ENCODE data around the gene PTGER2. TPM values are rescaled to one million over a fixed set of nuclear protein-coding genes. Genes with fewer than 3 reads are reported as not detected.

The PTGER2 gene
- total RNA-seq, 1 experiment from 2014 or later = 0.57 TPM

- no peaks in the 10 kb centered on the region for H3K36me3 ChIP-seq (ENCODE audit: control insufficient read depth in 1 of 2, insufficient read depth in 2 of 2, low read length in 2 of 2)
- H3K4me1 ChIP-seq (ENCODE audit: control insufficient read depth in 1 of 2, insufficient read depth in 2 of 2, low read length in 2 of 2) = no peaks in the 10 kb centered on the region
- RAD21 ChIA-PET (ENCODE audit: low non-redundant PET in 1 of 2, low total read pairs in 2 of 2, uncharacterized antibody in 2 of 2, unreplicated experiment in 2 of 2) = no interaction called here
- H3K9me2 ChIP-seq (ENCODE audit: insufficient read depth) = no peaks in the 10 kb centered on the region
- BruUV-seq (replicated peaks) = no TSS peak
- H3K9ac ChIP-seq (ENCODE audit: low read length) = no peak overlapping the region
- TF ChIP-seq CTCF (IDR thresholded peaks at IDR 0.05 in 2 of 3, conservative IDR thresholded peaks at IDR 0.05 in 1 of 3; ENCODE audit: borderline replicate concordance in 1 of 3, insufficient read depth in 1 of 3, low read depth in 2 of 3, low read length in 2 of 3) (no peak), EZH2phosphoT487 (IDR thresholded peaks at IDR 0.05; ENCODE audit: borderline replicate concordance) (no peak), JUND (IDR thresholded peaks at IDR 0.05) (no peak), CBX3 (IDR thresholded peaks at IDR 0.05; ENCODE audit: low read depth) (no peak), POLR2A (IDR thresholded peaks at IDR 0.05; ENCODE audit: borderline replicate concordance, extremely low read depth, insufficient read depth, insufficient read length) (no peak), ATF3 (IDR thresholded peaks at IDR 0.05) (no peak), ZBTB33 (IDR thresholded peaks at IDR 0.05; ENCODE audit: extremely low read depth, insufficient replicate concordance, low read length) (no peak), MAX (IDR thresholded peaks at IDR 0.05) (no peak), REST (IDR thresholded peaks at IDR 0.05; ENCODE audit: low read depth) (no peak), ZNF274 (IDR thresholded peaks at IDR 0.05; ENCODE audit: low read depth, low read length) (no peak), POLR2AphosphoS5 (IDR thresholded peaks at IDR 0.05; ENCODE audit: low read depth, low read length) (no peak), ZFX (IDR thresholded peaks at IDR 0.05) (no peak), FOSL1 (IDR thresholded peaks at IDR 0.05; ENCODE audit: low read depth) (no peak), YY1 (IDR thresholded peaks at IDR 0.05; ENCODE audit: extremely low read depth, insufficient replicate concordance, low read depth, low read length) (no peak)
- no peak for DNase-seq (ENCODE audit: low read depth, low spot score)
- H3K27ac ChIP-seq (ENCODE audit: low read depth, low read length) = no peak overlapping the region
- no peaks in the 10 kb centered on the region for H3K27me3 ChIP-seq (ENCODE audit: insufficient read depth, low read length)
- no peaks in the 10 kb centered on the region for H3K79me2 ChIP-seq (ENCODE audit: insufficient read depth, low read length)
- POLR2A ChIA-PET = no interaction called here
- no peak overlapping the region for H2AFZ ChIP-seq (ENCODE audit: low read depth, low read length, poor library complexity, severe bottlenecking)
- H4K20me1 ChIP-seq (ENCODE audit: insufficient read depth) = no peaks in the 10 kb centered on the region
- H3K4me2 ChIP-seq (ENCODE audit: low read length) = no peak overlapping the region
- no peak for ATAC-seq
- H3K4me3 ChIP-seq (replicated peaks in 1 of 2; ENCODE audit: low read depth in 1 of 2, low read length in 2 of 2) = no peak overlapping the region
- CTCF ChIA-PET = no interaction called here
- no peaks in the 10 kb centered on the region for H3K9me3 ChIP-seq (ENCODE audit: control insufficient read depth in 1 of 2, insufficient read depth in 1 of 2, low read depth in 1 of 2, low read length in 2 of 2)
- intact Hi-C loops (cut with micrococcal nuclease) = no loop called here
Measured at GRCh38 chr14:52286661-52287649, 27.2 kb upstream of the PTGER2 start.
